ENCODE measurements around the gene SCO2.
A peak's percentile ranks its signal among the peaks of the same experiment; 100 is the strongest.
"Not testable (repeated sequence)": the region's sequence is repeated elsewhere in the genome, so short reads cannot be mapped to it uniquely, and the experiment has no call there.

SCO2 gene

GRCh38 chr22:50551160-50551752 is 25.9 kb upstream of the SCO2 start:
- no peak for DNase-seq (ENCODE audit: low read depth)

GRCh38 chr22:50550395-50550794 is 25.0 kb upstream of the SCO2 start:
- DNase-seq (ENCODE audit: low read depth) = no peak

- no peak for DNase-seq (ENCODE audit: low read depth)
Observed at GRCh38 chr22:50548921-50549790, 23.8 kb upstream of the SCO2 start.

- peak; percentile 48 for DNase-seq (ENCODE audit: low read depth)
Observed at GRCh38 chr22:50548040-50548920, 22.9 kb upstream of the SCO2 start.

- DNase-seq (ENCODE audit: low read depth) = no peak
Observed at GRCh38 chr22:50547263-50547985, 22.0 kb upstream of the SCO2 start.

- no peak for DNase-seq (ENCODE audit: low read depth)
Observed at GRCh38 chr22:50546326-50547262, 21.2 kb upstream of the SCO2 start.

- DNase-seq (ENCODE audit: low read depth) = no peak
Observed at GRCh38 chr22:50545522-50546325, 20.3 kb upstream of the SCO2 start, which contains the start of gene KLHDC7B. Gene KLHDC7B, plus strand, starts transcription at chr22:50545899. Its CDS starts 345 bp downstream, at chr22:50546244.

GRCh38 chr22:50544746-50545253 is 19.4 kb upstream of the SCO2 start:
- DNase-seq (ENCODE audit: low read depth) = no peak

- DNase-seq (ENCODE audit: low read depth) = peak; percentile 66
Observed at GRCh38 chr22:50544078-50544745, 18.8 kb upstream of the SCO2 start.

- DNase-seq (ENCODE audit: low read depth) = no peak
Observed at GRCh38 chr22:50542416-50542927, 17.1 kb upstream of the SCO2 start.

- not testable (repeated sequence) for DNase-seq (ENCODE audit: low read depth)
Observed at GRCh38 chr22:50541667-50542026, 16.2 kb upstream of the SCO2 start.

- no peak for DNase-seq (ENCODE audit: low read depth)
Observed at GRCh38 chr22:50540381-50540780, 15.0 kb upstream of the SCO2 start.

GRCh38 chr22:50537765-50538164 is 12.4 kb upstream of the SCO2 start:
- DNase-seq (ENCODE audit: low read depth) = no peak

GRCh38 chr22:50536226-50536625 is 10.8 kb upstream of the SCO2 start:
- DNase-seq (ENCODE audit: low read depth) = no peak

GRCh38 chr22:50535113-50535512 is 9.7 kb upstream of the SCO2 start:
- DNase-seq (ENCODE audit: low read depth) = no peak

GRCh38 chr22:50533856-50534711 is 8.7 kb upstream of the SCO2 start:
- not testable (repeated sequence) for DNase-seq (ENCODE audit: low read depth)

- no peak for DNase-seq (ENCODE audit: low read depth)
Observed at GRCh38 chr22:50532824-50533796, 7.7 kb upstream of the SCO2 start.

Measured in T-helper 22 cell (primary cell).